Uterus (tissue), 2 donors: ENCODE results near the gene LRRC37A3.
"Not testable (repeated sequence)": the region's sequence is repeated elsewhere in the genome, so short reads cannot be mapped to it uniquely, and the experiment has no call there.

Source experiments
- POLR2A ChIP-seq, 2 donors: fragments of 450-650 bp; IDR thresholded peaks; one replicate each; pipeline ENCODE4 v1.6.1; 2016; ENCODE audit warnings: antibody characterized with exemption in 2 of 2, mild to moderate bottlenecking in 1 of 2, moderate library complexity in 1 of 2
- TF ChIP-seq, protein P1 (sequence below), 4 experiments: fragments of 200-600 bp in 2 of 4; fragments of 450-650 bp in 2 of 4; sonication (generic) in 2 of 4; IDR thresholded peaks; one replicate each; pipeline ENCODE4 v1.5.1; 2016 to 2019; ENCODE audit warnings: antibody characterized with exemption in 4 of 4, mild to moderate bottlenecking in 2 of 4, moderate library complexity in 1 of 4

- TF ChIP-seq, protein P1, sequence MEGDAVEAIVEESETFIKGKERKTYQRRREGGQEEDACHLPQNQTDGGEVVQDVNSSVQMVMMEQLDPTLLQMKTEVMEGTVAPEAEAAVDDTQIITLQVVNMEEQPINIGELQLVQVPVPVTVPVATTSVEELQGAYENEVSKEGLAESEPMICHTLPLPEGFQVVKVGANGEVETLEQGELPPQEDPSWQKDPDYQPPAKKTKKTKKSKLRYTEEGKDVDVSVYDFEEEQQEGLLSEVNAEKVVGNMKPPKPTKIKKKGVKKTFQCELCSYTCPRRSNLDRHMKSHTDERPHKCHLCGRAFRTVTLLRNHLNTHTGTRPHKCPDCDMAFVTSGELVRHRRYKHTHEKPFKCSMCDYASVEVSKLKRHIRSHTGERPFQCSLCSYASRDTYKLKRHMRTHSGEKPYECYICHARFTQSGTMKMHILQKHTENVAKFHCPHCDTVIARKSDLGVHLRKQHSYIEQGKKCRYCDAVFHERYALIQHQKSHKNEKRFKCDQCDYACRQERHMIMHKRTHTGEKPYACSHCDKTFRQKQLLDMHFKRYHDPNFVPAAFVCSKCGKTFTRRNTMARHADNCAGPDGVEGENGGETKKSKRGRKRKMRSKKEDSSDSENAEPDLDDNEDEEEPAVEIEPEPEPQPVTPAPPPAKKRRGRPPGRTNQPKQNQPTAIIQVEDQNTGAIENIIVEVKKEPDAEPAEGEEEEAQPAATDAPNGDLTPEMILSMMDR (IDR thresholded peaks at IDR 0.05), result not testable (repeated sequence)
- not testable (repeated sequence) for TF ChIP-seq POLR2A (IDR thresholded peaks at IDR 0.05)
These were observed 44.5 kb upstream of the LRRC37A3 start for GRCh38 chr17:64963814-64964213.
